Skeletal muscle tissue (tissue), 4 donors: ENCODE data around the gene MICAL2. TPM values are rescaled to one million over a fixed set of nuclear protein-coding genes. Genes with fewer than 3 reads are reported as not detected.
A peak's percentile ranks its signal among the peaks of the same experiment; 100 is the strongest.

Source experiments
- H3K27ac ChIP-seq: one replicate; pipeline ENCODE4 v1.7.0; 2013; ENCODE audit warnings: mild to moderate bottlenecking, low read depth, low read length, inconsistent platforms
- H3K27me3 ChIP-seq, 3 donors: one replicate each; pipeline ENCODE4 v1.7.0; 2013; ENCODE audit warnings: low read length in 3 of 3; ENCODE audit not compliant: control insufficient read depth in 3 of 3, insufficient read depth in 3 of 3
- H3K36me3 ChIP-seq, 3 donors: one replicate each; pipeline ENCODE4 v1.7.0; 2013; ENCODE audit warnings: low read length in 3 of 3; ENCODE audit not compliant: control insufficient read depth in 3 of 3, insufficient read depth in 3 of 3
- H3K4me1 ChIP-seq, 3 donors: one replicate each; pipeline ENCODE4 v1.7.0; 2013; ENCODE audit warnings: low read length in 3 of 3, mild to moderate bottlenecking in 3 of 3; ENCODE audit not compliant: control insufficient read depth in 3 of 3, insufficient read depth in 3 of 3
- H3K4me3 ChIP-seq, 3 donors: one replicate each; pipeline ENCODE4 v1.7.0; 2013; ENCODE audit warnings: low read length in 3 of 3
- H3K9ac ChIP-seq, 3 donors: one replicate each; pipeline ENCODE4 v1.7.0; 2013; ENCODE audit warnings: low read length in 3 of 3, mild to moderate bottlenecking in 3 of 3, moderate library complexity in 2 of 3, low read depth in 1 of 3
- H3K9me3 ChIP-seq, 3 donors: one replicate each; pipeline ENCODE4 v1.7.0; 2013; ENCODE audit warnings: low read length in 3 of 3; ENCODE audit not compliant: control insufficient read depth in 3 of 3
- total RNA-seq: library from RNA; depleted of rRNA; stranded (reverse); fragments of >200 nt; gene quantifications from one replicate; pipeline ENCODE4 v1.2.3, GENCODE V29; 2014
- donor health status: Osteomylitis.

Gene MICAL2
- total RNA-seq, 1 donor from 2014 or later, result 35.5 TPM

GRCh38 chr11:12131943-12132789, 21.8 kb downstream of the MICAL2 start:
- Histone ChIP-seq H3K9ac (no peak overlapping the region), H3K9me3 (no peaks in the 10 kb centered on the region), H3K4me3 (no peak overlapping the region), H3K4me1 (peaks cover 0 to 6% (median 3%) of the 10 kb centered on the region in 3 donors), H3K27me3 (no peaks in the 10 kb centered on the region), H3K27ac (no peak overlapping the region), H3K36me3 (no peaks in the 10 kb centered on the region)

GRCh38 chr11:12132790-12133145, 22.4 kb downstream of the MICAL2 start:
- Histone ChIP-seq H3K4me1 (peaks cover 0 to 6% (median 3%) of the 10 kb centered on the region in 3 donors), H3K27me3 (no peaks in the 10 kb centered on the region), H3K36me3 (no peaks in the 10 kb centered on the region), H3K27ac (no peak overlapping the region), H3K9ac (no peak overlapping the region), H3K9me3 (no peaks in the 10 kb centered on the region), H3K4me3 (no peak overlapping the region)

- H3K27ac ChIP-seq, result no peak overlapping the region
These were observed 23.3 kb downstream of the MICAL2 start for GRCh38 chr11:12133547-12134235.

GRCh38 chr11:12134236-12134585, 23.8 kb downstream of the MICAL2 start:
- H3K27ac ChIP-seq, result no peak overlapping the region
- H3K4me1 ChIP-seq, result peaks cover 3 to 13% (median 6%) of the 10 kb centered on the region in 3 donors
- H3K36me3 ChIP-seq, result no peaks in the 10 kb centered on the region

More at GRCh38 chr11:12133547-12134235, 23.3 kb downstream of the MICAL2 start:
- H3K9me3 ChIP-seq, result no peaks in the 10 kb centered on the region
- no peak overlapping the region for H3K9ac ChIP-seq
- no peaks in the 10 kb centered on the region for H3K27me3 ChIP-seq
- no peaks in the 10 kb centered on the region for H3K36me3 ChIP-seq
- H3K4me3 ChIP-seq, result no peak overlapping the region
- peaks cover 3 to 10% (median 6%) of the 10 kb centered on the region in 3 donors for H3K4me1 ChIP-seq

GRCh38 chr11:12135185-12135584, 24.8 kb downstream of the MICAL2 start:
- Histone ChIP-seq H3K27me3 (no peaks in the 10 kb centered on the region), H3K9ac (no peak overlapping the region), H3K36me3 (no peaks in the 10 kb centered on the region), H3K9me3 (no peaks in the 10 kb centered on the region), H3K4me1 (peaks cover 3 to 15% (median 6%) of the 10 kb centered on the region in 3 donors), H3K27ac (no peak overlapping the region), H3K4me3 (no peak overlapping the region)

More at GRCh38 chr11:12134236-12134585, 23.8 kb downstream of the MICAL2 start:
- Histone ChIP-seq H3K9me3 (no peaks in the 10 kb centered on the region), H3K9ac (no peak overlapping the region), H3K4me3 (no peak overlapping the region), H3K27me3 (no peaks in the 10 kb centered on the region)

- no peak overlapping the region for H3K9ac ChIP-seq
- no peaks in the 10 kb centered on the region for H3K27me3 ChIP-seq
- no peaks in the 10 kb centered on the region for H3K9me3 ChIP-seq
- H3K4me1 ChIP-seq, result peaks cover 3 to 13% (median 3%) of the 10 kb centered on the region in 3 donors
- H3K27ac ChIP-seq, result no peak overlapping the region
- no peak overlapping the region for H3K4me3 ChIP-seq
- H3K36me3 ChIP-seq, result no peaks in the 10 kb centered on the region
These were observed 26.8 kb downstream of the MICAL2 start for GRCh38 chr11:12137005-12137690.

- Histone ChIP-seq H3K36me3 (no peaks in the 10 kb centered on the region), H3K27ac (peak overlapping the region; percentile 54), H3K4me1 (peaks cover 6 to 13% (median 8%) of the 10 kb centered on the region in 3 donors), H3K4me3 (no peak overlapping the region), H3K9ac (no peak overlapping the region), H3K9me3 (no peaks in the 10 kb centered on the region), H3K27me3 (no peaks in the 10 kb centered on the region)
These were observed 27.7 kb downstream of the MICAL2 start for GRCh38 chr11:12137938-12138731.

- Histone ChIP-seq H3K27ac (peak overlapping the region; percentile 54), H3K9me3 (no peaks in the 10 kb centered on the region), H3K36me3 (no peaks in the 10 kb centered on the region), H3K4me3 (no peak overlapping the region), H3K27me3 (no peaks in the 10 kb centered on the region), H3K4me1 (peaks cover 7 to 13% (median 8%) of the 10 kb centered on the region in 3 donors), H3K9ac (peak overlapping the region in 1 of 3 donors; percentile 11)
These were observed 28.9 kb downstream of the MICAL2 start for GRCh38 chr11:12139144-12139881.

GRCh38 chr11:12140186-12140793, 29.9 kb downstream of the MICAL2 start:
- H3K9ac ChIP-seq, result no peak overlapping the region
- H3K27me3 ChIP-seq, result no peaks in the 10 kb centered on the region
- no peak overlapping the region for H3K27ac ChIP-seq
- H3K9me3 ChIP-seq, result no peaks in the 10 kb centered on the region
- no peak overlapping the region for H3K4me3 ChIP-seq
- no peaks in the 10 kb centered on the region for H3K36me3 ChIP-seq
- peaks cover 7 to 16% (median 8%) of the 10 kb centered on the region in 3 donors for H3K4me1 ChIP-seq
